Liver (tissue), 9 donors: ENCODE data around the gene RHOT2. TPM values are rescaled to one million over a fixed set of nuclear protein-coding genes. Genes with fewer than 3 reads are reported as not detected.

ENCODE experiments used
- DNase-seq: peaks from one replicate; pipeline ENCODE4 v3.0.0-alpha.2; 2017; ENCODE audit warnings: low spot score
- H3K27ac ChIP-seq, 2 donors: one replicate each; pipeline ENCODE4 v1.7.0; 2013; ENCODE audit warnings: inconsistent platforms in 2 of 2, low read length in 2 of 2, control low read depth in 1 of 2, low read depth in 1 of 2, mild to moderate bottlenecking in 1 of 2
- H3K27me3 ChIP-seq, 4 donors: one replicate each; pipeline versions ENCODE4 v1.6.1 to v1.7.0; 2013; ENCODE audit warnings: low read length in 3 of 4, inconsistent platforms in 1 of 4, mild to moderate bottlenecking in 1 of 4, moderate library complexity in 1 of 4; ENCODE audit not compliant: control insufficient read depth in 4 of 4, insufficient read depth in 4 of 4
- H3K36me3 ChIP-seq, 4 donors: one replicate each; pipeline versions ENCODE4 v1.6.1 to v1.7.0; 2013; ENCODE audit warnings: low read length in 3 of 4, mild to moderate bottlenecking in 3 of 4, low read depth in 1 of 4, moderate library complexity in 1 of 4; ENCODE audit not compliant: control insufficient read depth in 4 of 4, insufficient read depth in 3 of 4
- H3K4me1 ChIP-seq, 4 donors: one replicate each; pipeline versions ENCODE4 v1.6.1 to v1.7.0; 2013; ENCODE audit warnings: low read length in 3 of 4, mild to moderate bottlenecking in 3 of 4, moderate library complexity in 1 of 4; ENCODE audit not compliant: control insufficient read depth in 4 of 4, insufficient read depth in 4 of 4
- H3K4me3 ChIP-seq, 3 donors: one replicate each; pipeline versions ENCODE4 v1.6.1 to v1.7.0; 2013; ENCODE audit warnings: low read length in 3 of 3, control low read depth in 1 of 3, low read depth in 1 of 3, mild to moderate bottlenecking in 1 of 3
- H3K9ac ChIP-seq, 2 donors: one replicate each; pipeline ENCODE4 v1.7.0; 2013; ENCODE audit warnings: low read length in 2 of 2, mild to moderate bottlenecking in 2 of 2, moderate library complexity in 2 of 2, control low read depth in 1 of 2, low read depth in 1 of 2
- H3K9me3 ChIP-seq, 4 donors: one replicate each; pipeline versions ENCODE4 v1.6.1 to v1.7.0; 2013; ENCODE audit warnings: low read length in 3 of 4; ENCODE audit not compliant: control insufficient read depth in 4 of 4
- EGR1 ChIP-seq, 2 donors: IDR thresholded peaks; 2 replicates each; pipeline ENCODE4 v1.6.1; 2016 to 2018; ENCODE audit warnings: antibody characterized with exemption in 2 of 2, low read depth in 2 of 2
- FOXA1 ChIP-seq: IDR thresholded peaks from 2 replicates; pipeline ENCODE4 v1.6.1; 2016; ENCODE audit warnings: antibody characterized with exemption
- GABPA ChIP-seq, 2 donors: IDR thresholded peaks in 1 of 2; conservative IDR thresholded peaks in 1 of 2; 2 replicates each; pipeline ENCODE4 v1.6.1; 2016; ENCODE audit warnings: antibody characterized with exemption in 2 of 2, mild to moderate bottlenecking in 1 of 2, moderate library complexity in 1 of 2
- HNF4A ChIP-seq, 2 donors: conservative IDR thresholded peaks; 2 replicates each; pipeline ENCODE4 v1.6.1; 2016; ENCODE audit warnings: antibody characterized with exemption in 2 of 2, mild to moderate bottlenecking in 2 of 2
- HNF4G ChIP-seq: IDR thresholded peaks from 2 replicates; pipeline ENCODE4 v1.6.1; 2016; ENCODE audit warnings: antibody characterized with exemption
- RAD21 ChIP-seq, 2 donors: IDR thresholded peaks; 2 replicates each; pipeline ENCODE4 v1.6.1; 2016; ENCODE audit warnings: antibody characterized with exemption in 2 of 2, mild to moderate bottlenecking in 2 of 2
- RXRA ChIP-seq, 2 donors: IDR thresholded peaks; 2 replicates each; pipeline ENCODE4 v1.6.1; 2017 to 2018; ENCODE audit warnings: antibody characterized with exemption in 2 of 2, mild to moderate bottlenecking in 1 of 2
- SP1 ChIP-seq: IDR thresholded peaks from 2 replicates; pipeline ENCODE4 v1.6.1; 2018; ENCODE audit warnings: antibody characterized with exemption, mild to moderate bottlenecking
- TAF1 ChIP-seq: conservative IDR thresholded peaks from 2 replicates; pipeline ENCODE4 v1.6.1; 2016; ENCODE audit warnings: antibody characterized with exemption, mild to moderate bottlenecking
- YY1 ChIP-seq: IDR thresholded peaks from 2 replicates; pipeline ENCODE4 v1.6.1; 2016; ENCODE audit warnings: antibody characterized with exemption, mild to moderate bottlenecking
- WGBS: extraction: QIAGEN DNeasy Blood & Tissue Kit; methylation state at CpG from one replicate; pipeline ENCODE4 v1.1.7; 2013; 5-methylcytosine and 5-hydroxymethylcytosine counted together
- polyA plus RNA-seq, 2 donors: library from polyadenylated mRNA; stranded (reverse) in 1 of 2; unstranded in 1 of 2; fragments of 200-250 nt in 1 of 2; fragments of >200 nt in 1 of 2; fragmentation: Nextera tagmentation in 1 of 2; extraction: Ambion mirVana in 1 of 2; gene quantifications; one replicate each; pipeline versions ENCODE4 v1.2.1 to v1.2.3, GENCODE V29; 2013 to 2015
- total RNA-seq, 2 donors: library from RNA; depleted of rRNA; stranded (reverse); fragments of >200 nt; gene quantifications; one replicate each; pipeline ENCODE4 v1.2.3, GENCODE V29; 2014
- TF ChIP-seq, protein P1 (sequence below): IDR thresholded peaks from 2 replicates; pipeline ENCODE4 v1.6.1; 2016; ENCODE audit warnings: antibody characterized with exemption, mild to moderate bottlenecking
- TF ChIP-seq, protein P2 (sequence below): IDR thresholded peaks from 2 replicates; pipeline ENCODE4 v1.6.1; 2016; ENCODE audit warnings: antibody characterized with exemption
- TF ChIP-seq, protein P3 (sequence below): fragments of 150-350 bp; IDR thresholded peaks from 2 replicates; pipeline ENCODE4 v1.5.1; 2017; ENCODE audit warnings: improper control_type of control experiment, low read depth, low read length; ENCODE audit not compliant: missing input control
- TF ChIP-seq, protein P4 (sequence below): IDR thresholded peaks from 2 replicates; pipeline ENCODE4 v1.6.1; 2016; ENCODE audit warnings: antibody characterized with exemption
- TF ChIP-seq, protein P5 (sequence below): IDR thresholded peaks from 2 replicates; pipeline ENCODE4 v1.6.1; 2016; ENCODE audit warnings: antibody characterized with exemption
- donor health status: healthy.
- donor health status: healthy.
- donor health status: healthy.
- donor health status: healthy.
- donor health status: healthy.

Gene RHOT2
- total and polyA plus RNA-seq, 4 donors, result 20.8 to 37.9 (median 34.3) TPM

DNA sequence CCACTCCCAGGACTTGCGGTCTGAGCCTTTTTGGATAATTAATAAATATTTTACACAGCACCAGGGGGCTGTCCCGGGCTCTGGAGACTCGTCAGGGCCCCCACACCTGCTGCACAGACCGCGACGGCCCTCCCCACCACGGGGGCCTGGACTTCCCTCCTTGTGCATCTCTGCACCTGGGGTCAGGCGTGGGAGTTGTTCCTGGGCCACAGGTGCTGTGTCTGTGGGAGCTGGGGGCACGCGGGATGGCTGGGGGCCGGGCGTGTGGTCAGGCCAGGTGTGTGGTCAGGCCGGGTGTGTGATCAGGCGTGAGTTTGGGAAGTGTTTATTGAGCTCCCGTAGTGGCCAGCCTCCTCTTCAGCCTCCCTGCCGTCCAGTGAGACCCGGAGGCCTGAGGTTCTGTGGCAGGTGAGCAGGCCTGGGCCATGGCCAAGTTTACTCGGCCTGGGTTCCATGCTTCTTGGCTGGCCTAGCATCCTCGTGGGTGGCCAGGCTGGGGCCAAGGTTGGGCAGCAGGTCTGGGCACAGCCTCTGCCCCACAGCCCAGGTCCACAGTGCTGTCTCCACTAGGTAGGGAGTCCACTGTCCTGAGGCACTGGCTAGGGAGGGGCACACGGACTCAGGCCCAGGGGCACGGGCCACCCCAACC, 10.4 kb downstream of the RHOT2 start:
- no peaks in the 10 kb centered on the region for H3K27me3 ChIP-seq
- H3K9ac ChIP-seq, result no peak overlapping the region
- H3K4me3 ChIP-seq, result no peak overlapping the region
- no peak overlapping the region for H3K27ac ChIP-seq
- TF ChIP-seq YY1 (no peak), RAD21 (IDR thresholded peaks at IDR 0.05) (no peak), HNF4A (conservative IDR thresholded peaks at IDR 0.05) (no peak), SP1 (no peak), EGR1 (IDR thresholded peaks at IDR 0.05; ENCODE audit: low read depth in 2 of 2) (no peak), TAF1 (no peak), FOXA1 (no peak), HNF4G (no peak), RXRA (IDR thresholded peaks at IDR 0.05) (no peak), GABPA (IDR thresholded peaks at IDR 0.05 in 1 of 2, conservative IDR thresholded peaks at IDR 0.05 in 1 of 2) (no peak)
- TF ChIP-seq, protein P1, sequence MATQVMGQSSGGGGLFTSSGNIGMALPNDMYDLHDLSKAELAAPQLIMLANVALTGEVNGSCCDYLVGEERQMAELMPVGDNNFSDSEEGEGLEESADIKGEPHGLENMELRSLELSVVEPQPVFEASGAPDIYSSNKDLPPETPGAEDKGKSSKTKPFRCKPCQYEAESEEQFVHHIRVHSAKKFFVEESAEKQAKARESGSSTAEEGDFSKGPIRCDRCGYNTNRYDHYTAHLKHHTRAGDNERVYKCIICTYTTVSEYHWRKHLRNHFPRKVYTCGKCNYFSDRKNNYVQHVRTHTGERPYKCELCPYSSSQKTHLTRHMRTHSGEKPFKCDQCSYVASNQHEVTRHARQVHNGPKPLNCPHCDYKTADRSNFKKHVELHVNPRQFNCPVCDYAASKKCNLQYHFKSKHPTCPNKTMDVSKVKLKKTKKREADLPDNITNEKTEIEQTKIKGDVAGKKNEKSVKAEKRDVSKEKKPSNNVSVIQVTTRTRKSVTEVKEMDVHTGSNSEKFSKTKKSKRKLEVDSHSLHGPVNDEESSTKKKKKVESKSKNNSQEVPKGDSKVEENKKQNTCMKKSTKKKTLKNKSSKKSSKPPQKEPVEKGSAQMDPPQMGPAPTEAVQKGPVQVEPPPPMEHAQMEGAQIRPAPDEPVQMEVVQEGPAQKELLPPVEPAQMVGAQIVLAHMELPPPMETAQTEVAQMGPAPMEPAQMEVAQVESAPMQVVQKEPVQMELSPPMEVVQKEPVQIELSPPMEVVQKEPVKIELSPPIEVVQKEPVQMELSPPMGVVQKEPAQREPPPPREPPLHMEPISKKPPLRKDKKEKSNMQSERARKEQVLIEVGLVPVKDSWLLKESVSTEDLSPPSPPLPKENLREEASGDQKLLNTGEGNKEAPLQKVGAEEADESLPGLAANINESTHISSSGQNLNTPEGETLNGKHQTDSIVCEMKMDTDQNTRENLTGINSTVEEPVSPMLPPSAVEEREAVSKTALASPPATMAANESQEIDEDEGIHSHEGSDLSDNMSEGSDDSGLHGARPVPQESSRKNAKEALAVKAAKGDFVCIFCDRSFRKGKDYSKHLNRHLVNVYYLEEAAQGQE, result no peak
- TF ChIP-seq, protein P2, sequence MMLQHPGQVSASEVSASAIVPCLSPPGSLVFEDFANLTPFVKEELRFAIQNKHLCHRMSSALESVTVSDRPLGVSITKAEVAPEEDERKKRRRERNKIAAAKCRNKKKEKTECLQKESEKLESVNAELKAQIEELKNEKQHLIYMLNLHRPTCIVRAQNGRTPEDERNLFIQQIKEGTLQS, result no peak
- TF ChIP-seq, protein P3, sequence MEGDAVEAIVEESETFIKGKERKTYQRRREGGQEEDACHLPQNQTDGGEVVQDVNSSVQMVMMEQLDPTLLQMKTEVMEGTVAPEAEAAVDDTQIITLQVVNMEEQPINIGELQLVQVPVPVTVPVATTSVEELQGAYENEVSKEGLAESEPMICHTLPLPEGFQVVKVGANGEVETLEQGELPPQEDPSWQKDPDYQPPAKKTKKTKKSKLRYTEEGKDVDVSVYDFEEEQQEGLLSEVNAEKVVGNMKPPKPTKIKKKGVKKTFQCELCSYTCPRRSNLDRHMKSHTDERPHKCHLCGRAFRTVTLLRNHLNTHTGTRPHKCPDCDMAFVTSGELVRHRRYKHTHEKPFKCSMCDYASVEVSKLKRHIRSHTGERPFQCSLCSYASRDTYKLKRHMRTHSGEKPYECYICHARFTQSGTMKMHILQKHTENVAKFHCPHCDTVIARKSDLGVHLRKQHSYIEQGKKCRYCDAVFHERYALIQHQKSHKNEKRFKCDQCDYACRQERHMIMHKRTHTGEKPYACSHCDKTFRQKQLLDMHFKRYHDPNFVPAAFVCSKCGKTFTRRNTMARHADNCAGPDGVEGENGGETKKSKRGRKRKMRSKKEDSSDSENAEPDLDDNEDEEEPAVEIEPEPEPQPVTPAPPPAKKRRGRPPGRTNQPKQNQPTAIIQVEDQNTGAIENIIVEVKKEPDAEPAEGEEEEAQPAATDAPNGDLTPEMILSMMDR, result no peak
- peaks cover 8 to 19% (median 14%) of the 10 kb centered on the region in 4 donors for H3K36me3 ChIP-seq
- 80% methylated on average over 21 of the region's 21 CpGs for WGBS
- H3K9me3 ChIP-seq, result no peaks in the 10 kb centered on the region
- peaks cover 24 to 55% (median 40%) of the 10 kb centered on the region in 4 donors for H3K4me1 ChIP-seq
- DNase-seq, result no peak

DNA sequence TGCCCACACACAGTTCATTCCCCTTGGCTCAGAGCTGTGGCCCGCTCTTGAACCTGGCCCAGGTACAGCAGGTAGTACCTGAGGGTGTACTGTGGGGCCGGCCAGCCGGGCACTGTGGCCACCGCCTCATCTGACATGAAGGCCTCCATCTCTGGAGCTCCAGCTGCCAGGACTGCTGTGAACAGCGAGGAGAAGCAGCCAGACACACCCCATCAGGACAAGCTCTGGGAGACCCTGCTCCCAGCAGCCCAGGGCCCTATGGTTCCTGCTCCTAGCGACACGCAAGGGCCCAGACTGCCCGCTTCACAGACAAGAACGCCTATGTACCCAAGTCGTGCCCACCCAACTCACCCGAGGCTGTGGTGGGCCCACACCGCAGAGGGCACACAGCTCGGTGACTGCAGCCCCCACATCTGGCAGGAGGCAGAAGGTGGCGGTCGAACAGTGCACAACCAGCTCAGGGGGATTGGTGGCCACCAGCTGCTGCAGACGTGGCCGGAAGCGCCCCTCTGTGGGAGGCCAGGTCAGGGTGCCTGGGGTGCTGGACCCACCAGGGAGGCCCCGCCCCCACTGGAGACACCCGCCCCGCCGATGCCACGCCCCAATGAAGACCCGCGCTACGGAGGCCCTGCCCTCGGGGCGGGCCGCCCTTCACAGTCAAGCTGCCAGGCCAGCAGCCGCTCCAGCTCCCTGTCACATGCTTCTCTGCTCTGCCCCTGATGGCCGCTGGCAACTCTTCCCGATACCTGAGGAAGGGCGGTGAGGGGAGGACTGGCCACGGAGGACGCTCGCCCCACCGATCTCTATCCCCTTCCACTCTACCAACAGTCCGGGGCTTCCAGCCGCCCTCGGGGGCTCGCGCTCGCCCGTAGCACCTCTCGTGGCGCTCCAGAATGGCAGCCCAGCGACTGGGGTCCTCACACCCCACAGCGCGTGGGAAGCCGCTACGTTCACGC, 11.2 kb downstream of the RHOT2 start:
- WGBS, result 32% methylated on average over 52 of the region's 52 CpGs
- H3K4me1 ChIP-seq, result peaks cover 24 to 61% (median 44%) of the 10 kb centered on the region in 4 donors
- H3K27ac ChIP-seq, result peak overlapping the region; percentile 68 to 72
- TF ChIP-seq, protein P4, sequence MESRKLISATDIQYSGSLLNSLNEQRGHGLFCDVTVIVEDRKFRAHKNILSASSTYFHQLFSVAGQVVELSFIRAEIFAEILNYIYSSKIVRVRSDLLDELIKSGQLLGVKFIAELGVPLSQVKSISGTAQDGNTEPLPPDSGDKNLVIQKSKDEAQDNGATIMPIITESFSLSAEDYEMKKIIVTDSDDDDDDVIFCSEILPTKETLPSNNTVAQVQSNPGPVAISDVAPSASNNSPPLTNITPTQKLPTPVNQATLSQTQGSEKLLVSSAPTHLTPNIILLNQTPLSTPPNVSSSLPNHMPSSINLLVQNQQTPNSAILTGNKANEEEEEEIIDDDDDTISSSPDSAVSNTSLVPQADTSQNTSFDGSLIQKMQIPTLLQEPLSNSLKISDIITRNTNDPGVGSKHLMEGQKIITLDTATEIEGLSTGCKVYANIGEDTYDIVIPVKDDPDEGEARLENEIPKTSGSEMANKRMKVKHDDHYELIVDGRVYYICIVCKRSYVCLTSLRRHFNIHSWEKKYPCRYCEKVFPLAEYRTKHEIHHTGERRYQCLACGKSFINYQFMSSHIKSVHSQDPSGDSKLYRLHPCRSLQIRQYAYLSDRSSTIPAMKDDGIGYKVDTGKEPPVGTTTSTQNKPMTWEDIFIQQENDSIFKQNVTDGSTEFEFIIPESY, result no peak
- TF ChIP-seq, protein P5, sequence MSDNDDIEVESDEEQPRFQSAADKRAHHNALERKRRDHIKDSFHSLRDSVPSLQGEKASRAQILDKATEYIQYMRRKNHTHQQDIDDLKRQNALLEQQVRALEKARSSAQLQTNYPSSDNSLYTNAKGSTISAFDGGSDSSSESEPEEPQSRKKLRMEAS, result no peak
- TF ChIP-seq, protein P3, result no peak
- no peak for TF ChIP-seq TAF1
- H3K4me3 ChIP-seq, result peak overlapping the region in 2 of 3 donors; percentile 36 to 52
- H3K27me3 ChIP-seq, result no peaks in the 10 kb centered on the region
- peaks cover 8 to 14% (median 12%) of the 10 kb centered on the region in 4 donors for H3K36me3 ChIP-seq
- peak overlapping the region in 1 of 2 donors; percentile 26 for H3K9ac ChIP-seq
- no peaks in the 10 kb centered on the region for H3K9me3 ChIP-seq
- peak; percentile 71 for DNase-seq
